HG02678 (cell line): Measurements from ENCODE around the gene CCDC69.
A peak's percentile ranks its signal among the peaks of the same experiment; 100 is the strongest.
"Not testable (repeated sequence)": the region's sequence is repeated elsewhere in the genome, so short reads cannot be mapped to it uniquely, and the experiment has no call there.

Experiments
- ATAC-seq: cut with Tn5 transposase; IDR thresholded peaks from one replicate; pipeline ENCODE4 v1.9.1; 2021; ENCODE audit warnings: mild to moderate bottlenecking, moderate library complexity; ENCODE audit not compliant: unreplicated experiment

The CCDC69 gene

GRCh38 chr5:151222790-151223446 lies 974 bp downstream of the CCDC69 start:
- peak; percentile 71 for ATAC-seq

DNA sequence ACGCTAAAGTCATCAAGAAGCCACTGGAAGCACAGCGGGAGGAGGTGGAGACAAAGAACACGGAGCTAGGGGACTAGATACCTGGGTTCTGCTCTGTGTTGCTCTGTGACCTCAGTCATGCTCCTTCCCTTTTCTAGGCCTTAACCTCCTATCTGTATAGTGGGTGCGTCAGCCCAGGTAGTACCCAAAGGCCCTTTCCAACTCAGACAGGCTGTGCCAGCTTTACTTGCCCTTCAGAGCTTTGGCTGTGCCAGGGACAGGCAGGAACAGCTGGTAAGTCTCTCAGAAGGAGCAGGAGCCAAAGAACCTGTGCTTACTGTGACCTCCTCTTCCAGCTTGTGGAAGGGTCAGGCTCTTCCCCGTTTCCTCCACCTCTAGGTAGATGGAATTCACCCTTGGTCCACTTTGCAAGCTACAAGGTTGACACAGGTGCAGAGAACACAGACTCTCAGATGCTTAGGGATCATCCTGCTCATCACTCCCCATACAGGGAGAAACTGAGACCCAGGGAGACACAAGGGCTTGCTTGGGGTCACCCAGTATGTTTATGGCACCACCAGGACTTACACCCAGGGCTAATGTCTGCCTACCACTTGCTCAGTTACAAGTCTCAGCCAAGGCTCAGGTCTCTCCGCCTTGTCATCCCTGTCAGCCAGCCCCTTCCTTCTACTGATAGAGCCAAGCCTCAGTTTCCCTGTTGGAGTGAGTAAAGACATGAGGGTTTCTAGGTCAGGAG lies 1.7 kb downstream of the CCDC69 start:
- no peak for ATAC-seq

- ATAC-seq = no peak
Observed at GRCh38 chr5:151221574-151221973, 2.3 kb downstream of the CCDC69 start.

DNA sequence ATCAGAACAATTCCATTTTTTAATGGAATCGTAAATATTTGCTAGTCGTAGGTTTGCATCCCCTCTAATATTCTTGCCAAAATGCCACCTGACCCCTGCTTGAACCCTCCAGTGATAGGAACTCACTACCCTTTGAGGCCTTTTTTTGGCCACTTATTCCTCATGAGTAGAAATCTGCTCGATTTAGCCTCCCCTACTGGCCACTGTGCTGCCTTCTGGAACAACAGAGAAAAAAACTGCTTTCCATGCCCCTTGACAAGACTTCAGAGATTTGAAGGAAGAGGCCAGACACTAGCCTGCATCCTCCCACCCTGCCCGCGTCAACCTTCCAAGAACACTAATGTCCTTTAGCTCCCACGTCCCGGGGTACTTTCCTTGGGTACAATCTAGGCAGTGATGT lies 4.1 kb downstream of the CCDC69 start:
- no peak for ATAC-seq

- no peak for ATAC-seq
Observed at GRCh38 chr5:151219138-151219537, 4.8 kb downstream of the CCDC69 start.

DNA sequence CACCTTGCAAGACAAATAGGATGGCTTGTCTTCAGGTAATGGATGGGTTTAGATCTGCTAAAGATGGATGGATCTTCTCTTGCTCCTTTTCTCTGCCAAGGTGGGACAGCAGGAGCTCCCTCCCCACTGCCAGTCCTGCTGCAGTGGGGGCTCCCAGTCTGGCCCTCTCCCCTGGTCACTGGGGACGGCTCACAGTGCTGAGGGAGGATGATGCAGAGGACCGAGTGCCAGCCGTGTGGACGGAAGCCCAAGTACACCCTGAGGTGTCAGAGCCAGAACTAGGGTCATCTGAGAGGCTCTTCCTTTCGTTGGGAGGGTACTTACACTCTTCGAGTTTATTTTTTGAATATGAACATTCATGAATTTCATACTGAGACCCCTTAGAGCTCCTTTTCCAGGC lies 5.7 kb downstream of the CCDC69 start:
- no peak for ATAC-seq

- ATAC-seq = no peak
Observed at GRCh38 chr5:151216781-151217180, 7.1 kb downstream of the CCDC69 start.

- ATAC-seq = no peak
Observed at GRCh38 chr5:151215546-151215880, 8.4 kb downstream of the CCDC69 start.

DNA sequence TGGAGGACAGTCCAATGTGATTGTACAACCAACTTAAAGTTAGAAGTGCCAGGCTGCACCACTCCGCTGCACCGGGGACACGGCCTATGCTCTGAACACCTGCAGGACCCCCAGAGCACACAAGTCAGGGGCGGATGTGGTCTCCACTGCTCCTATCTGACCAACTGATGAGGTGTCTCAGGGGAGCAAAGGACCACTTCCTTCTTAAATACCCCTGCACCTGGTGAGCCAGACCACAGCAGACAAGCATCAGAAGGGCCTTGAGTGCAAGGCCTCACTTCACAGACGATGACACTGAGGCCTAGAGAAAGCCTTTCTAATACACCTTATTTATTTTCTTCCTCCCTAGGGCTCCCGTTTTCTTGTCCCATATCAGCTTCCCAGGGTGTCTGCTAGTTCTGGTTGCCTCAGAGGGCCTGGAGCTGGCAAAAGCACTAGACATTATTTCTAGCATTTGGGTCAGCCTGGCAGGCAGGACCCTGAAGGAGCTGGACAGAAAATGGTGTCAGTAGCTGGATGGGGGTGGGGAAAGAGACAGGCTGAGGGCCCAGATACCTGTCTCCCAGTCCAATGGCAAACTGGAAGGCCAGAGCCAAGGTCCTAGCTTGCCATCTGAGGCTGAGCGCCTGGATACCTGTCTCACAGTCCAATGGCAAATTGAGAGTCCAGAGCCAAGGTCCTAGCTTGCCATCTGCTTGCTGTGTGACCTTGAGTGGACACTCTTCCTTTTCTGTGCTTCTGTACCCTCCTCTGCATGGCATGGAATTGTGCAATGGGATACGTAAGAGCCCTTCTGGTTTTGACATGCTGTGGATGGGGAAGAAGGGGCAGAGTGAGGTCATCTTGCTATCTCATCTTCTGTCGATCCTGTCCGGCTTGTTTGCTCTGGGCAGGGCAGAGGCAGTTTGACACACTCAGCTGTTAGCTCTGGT lies 9.0 kb downstream of the CCDC69 start:
- ATAC-seq = peak; percentile 63

- peak; percentile 79 for ATAC-seq
Observed at GRCh38 chr5:151213803-151214613, 9.9 kb downstream of the CCDC69 start.

GRCh38 chr5:151212406-151212798 lies 11.5 kb downstream of the CCDC69 start:
- no peak for ATAC-seq

GRCh38 chr5:151208481-151208914 lies 15.4 kb downstream of the CCDC69 start:
- ATAC-seq = no peak

- ATAC-seq = no peak
Observed at GRCh38 chr5:151205411-151205810, 18.5 kb downstream of the CCDC69 start.

DNA sequence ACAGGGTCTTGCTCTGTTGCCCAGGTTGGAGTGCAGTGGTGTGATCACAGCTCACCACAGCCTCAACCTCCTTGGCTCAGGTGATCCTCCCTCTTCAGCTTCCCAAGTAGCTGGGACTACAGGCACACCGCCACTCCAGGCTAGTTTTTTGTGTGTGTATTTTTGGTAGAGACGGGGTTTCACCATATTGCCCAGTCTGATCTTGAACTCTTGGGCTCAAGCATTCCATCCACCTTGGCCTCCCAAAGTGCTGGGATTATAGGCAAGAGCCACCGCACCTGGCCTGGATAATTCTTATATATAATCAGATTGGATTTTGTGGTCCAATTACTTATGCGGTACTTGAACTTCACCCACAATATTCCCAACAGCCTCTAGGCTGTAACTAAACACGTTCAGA lies 19.8 kb downstream of the CCDC69 start:
- ATAC-seq = no peak

GRCh38 chr5:151202381-151203139 lies 21.3 kb downstream of the CCDC69 start:
- ATAC-seq = no peak

DNA sequence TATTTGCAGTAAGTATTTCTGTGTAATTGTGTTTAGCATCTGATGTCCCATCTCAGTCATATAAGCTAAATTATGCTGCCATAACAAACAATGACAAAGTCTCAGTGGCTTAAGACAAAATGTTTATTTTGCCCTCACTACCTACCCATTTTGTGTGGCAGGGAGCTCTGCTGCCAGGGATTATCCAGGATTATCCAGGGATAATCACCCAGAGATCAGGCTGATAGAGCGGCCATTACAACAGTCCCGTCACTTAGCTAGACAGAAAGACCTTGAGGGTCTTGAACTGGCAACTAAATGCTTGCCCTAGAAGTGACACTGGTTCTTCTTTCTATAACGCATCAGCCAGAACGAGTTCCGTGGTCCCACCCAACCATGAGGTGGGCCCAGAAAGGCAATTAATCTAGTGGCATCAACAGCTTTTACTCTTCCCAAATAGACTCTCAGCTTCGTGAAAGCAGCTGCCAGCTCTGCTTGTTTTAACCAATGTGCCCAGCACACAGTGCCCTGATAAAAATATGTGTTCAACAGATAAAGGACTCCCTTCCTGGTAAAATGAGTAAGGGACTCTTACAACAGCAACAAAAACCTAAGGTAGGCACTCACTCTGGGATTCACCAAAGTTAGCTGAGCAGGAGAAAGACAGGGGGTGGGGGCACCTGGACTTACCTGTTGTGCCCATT lies 22.8 kb downstream of the CCDC69 start:
- ATAC-seq = no peak

DNA sequence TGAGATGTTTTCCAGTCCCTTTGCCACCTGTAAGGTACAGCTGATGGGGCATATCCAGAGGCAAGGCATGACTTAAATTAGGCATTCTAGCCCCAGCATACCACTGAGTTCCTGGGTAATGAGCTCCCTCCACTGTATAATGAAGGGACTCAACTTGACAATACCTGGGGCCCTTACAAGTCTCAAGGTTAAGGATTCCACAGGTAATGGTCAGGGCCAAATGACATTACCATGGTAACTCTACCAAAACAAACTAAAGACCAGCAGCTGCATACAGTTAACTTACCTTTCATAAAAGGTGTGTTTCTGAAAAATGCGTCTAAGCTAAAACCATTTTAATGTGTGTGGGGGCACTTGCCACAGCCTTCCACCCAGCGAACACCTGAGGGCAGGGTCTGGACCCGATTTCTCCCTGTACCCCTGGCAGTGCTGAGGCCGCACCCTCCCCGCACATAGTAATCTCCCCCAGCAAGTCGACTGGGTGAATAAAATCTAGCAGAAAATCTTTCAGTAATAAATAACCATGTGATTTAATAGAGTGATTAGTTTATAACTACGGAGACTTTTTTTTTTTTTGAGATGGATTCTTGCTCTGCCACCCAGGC lies 24.2 kb downstream of the CCDC69 start:
- no peak for ATAC-seq

DNA sequence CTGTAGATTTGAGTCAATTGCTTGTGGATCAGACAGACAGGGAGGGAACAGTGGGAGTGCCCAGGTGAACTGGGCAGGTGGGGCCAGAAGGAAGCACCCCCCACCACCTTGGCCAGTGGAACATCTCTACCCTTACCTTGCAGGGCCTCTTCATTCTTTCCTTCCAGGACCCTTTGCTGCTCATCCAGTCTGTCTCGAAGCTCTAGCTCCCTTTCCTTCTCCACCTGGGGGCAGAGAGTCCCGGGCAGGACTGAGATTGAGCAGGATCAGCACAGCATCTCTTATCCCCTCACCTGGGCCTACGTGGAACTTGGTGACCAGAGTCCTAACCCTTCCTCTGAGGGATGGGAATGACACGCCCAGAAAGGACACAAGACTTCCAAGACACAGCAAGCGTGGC lies 25.0 kb downstream of the CCDC69 start:
- ATAC-seq = no peak

DNA sequence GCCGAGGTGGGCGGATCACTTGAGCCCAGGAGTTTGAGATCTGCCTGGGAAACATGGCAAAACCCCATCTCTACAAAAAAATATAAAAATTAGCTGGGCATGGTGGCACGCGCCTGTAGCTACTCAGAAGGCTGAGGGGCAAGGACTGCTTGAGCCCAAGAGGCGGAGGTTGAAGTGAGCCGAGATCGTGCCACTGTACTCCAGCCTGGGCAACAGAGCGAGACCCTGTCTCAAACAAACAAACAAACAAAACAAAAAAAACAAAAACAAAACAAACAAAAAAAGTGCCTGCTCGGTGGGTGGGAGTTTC lies 26.6 kb downstream of the CCDC69 start:
- not testable (repeated sequence) for ATAC-seq
